GM18951 (cell line): ENCODE results near the gene IQCF5.
"Not testable (repeated sequence)": the region's sequence is repeated elsewhere in the genome, so short reads cannot be mapped to it uniquely, and the experiment has no call there.

Source experiments
- POLR2A ChIP-seq: IDR thresholded peaks from 4 replicates; pipeline ENCODE4 v1.6.1; 2011; ENCODE audit warnings: mild to moderate bottlenecking; ENCODE audit not compliant: insufficient read length, insufficient read depth; ENCODE audit errors: extremely low read depth
- in situ Hi-C: fragments of 300-500 bp; cut with MboI; formaldehyde crosslinking; loops from one replicate; pipeline ENCODE4 v1.12.0; 2022; ENCODE audit warnings: low sequenced_read_pairs, mixed read lengths, inconsistent platforms; ENCODE audit not compliant: unreplicated experiment

The IQCF5 gene

DNA sequence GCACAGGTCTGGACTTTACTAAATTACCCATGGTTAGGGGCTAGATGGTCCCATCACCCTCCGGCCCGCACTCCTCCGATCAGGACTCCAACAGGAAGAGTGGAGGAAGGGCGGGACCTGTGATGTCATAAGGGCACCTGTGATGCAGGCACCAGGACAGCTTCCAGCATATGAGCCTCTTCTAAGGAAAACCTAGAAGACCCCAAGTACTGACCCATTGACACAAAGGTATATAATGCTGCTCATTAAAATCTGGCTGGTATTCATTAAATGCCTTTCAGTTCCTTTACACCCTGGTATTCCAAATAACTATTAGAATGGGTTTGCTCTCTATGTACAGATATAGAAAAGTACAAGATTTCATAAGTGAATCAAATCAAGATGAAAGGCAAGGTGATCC is at the start of gene IQCF5:
Gene IQCF5, minus strand, starts transcription at position 101 of the 400 bp plus-strand sequence. Its CDS starts 70 bp downstream, at position 31.
- TF ChIP-seq POLR2A = no peak
- in situ Hi-C loops = no loop called here

DNA sequence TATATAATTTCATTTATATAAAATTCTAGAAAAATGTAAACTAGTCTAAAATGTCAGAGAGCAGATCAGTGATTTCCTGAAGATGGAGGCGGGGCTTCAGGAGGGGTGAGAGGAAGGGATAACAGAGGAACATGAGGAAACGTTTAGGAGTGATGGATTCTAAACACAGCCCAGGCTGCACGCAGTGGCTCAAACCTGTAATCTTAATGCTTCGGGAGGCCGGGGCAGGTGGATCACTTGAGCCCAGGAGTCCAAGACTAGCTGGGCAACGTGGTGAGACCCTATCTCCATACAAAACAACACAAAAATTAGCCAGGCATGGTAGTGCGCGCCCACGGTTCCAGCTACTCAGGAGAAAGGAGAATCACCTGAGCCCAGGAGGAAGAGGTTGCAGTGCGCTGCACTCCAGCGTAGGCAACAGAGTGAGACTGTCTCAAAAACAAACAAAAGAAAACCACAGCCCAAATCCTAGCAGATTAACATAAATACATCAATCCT is 45.7 kb upstream of the IQCF5 start:
- no peak for TF ChIP-seq POLR2A
- in situ Hi-C loops = no loop called here

DNA sequence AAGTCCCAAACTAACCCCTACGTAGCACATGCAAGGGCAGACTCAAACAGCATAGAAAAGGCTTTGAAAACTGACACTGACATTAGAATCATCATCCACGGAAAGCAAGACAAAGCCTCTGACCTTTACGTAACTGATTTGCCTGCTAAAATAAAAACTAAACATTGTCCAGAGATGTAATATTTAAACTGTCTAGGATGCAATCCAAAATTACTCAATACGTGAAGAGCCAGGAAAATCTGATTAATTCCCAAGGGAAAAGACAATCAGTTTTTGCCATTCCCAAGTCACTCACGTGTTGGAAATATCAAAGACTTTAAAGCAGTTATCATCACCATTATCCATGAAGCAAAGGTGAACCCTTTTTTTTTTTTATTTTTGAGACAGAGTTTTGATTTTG is 41.0 kb upstream of the IQCF5 start:
- in situ Hi-C loops = no loop called here

DNA sequence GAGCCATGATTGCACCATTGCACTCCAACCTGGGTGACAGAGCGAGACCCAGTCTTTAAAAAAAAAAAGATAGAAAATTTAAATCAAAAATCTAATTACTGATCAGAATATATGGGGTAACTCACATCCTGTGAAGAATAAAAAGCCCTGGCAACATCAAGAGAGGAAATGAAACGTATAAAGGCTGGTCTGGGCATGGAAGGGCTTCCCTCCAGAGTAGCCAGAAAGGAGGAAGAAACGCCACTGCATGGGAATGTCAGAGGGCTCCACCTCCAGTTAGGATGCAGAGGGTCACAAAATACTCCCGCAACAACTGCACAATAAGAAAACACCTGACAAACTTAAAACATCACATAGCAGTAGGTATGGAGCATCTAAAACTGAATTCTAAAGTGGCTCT is 32.6 kb upstream of the IQCF5 start:
- in situ Hi-C loops = no loop called here
- no peak for TF ChIP-seq POLR2A

More for the DNA sequence above, 41.0 kb upstream of the IQCF5 start:
- TF ChIP-seq POLR2A = no peak

DNA sequence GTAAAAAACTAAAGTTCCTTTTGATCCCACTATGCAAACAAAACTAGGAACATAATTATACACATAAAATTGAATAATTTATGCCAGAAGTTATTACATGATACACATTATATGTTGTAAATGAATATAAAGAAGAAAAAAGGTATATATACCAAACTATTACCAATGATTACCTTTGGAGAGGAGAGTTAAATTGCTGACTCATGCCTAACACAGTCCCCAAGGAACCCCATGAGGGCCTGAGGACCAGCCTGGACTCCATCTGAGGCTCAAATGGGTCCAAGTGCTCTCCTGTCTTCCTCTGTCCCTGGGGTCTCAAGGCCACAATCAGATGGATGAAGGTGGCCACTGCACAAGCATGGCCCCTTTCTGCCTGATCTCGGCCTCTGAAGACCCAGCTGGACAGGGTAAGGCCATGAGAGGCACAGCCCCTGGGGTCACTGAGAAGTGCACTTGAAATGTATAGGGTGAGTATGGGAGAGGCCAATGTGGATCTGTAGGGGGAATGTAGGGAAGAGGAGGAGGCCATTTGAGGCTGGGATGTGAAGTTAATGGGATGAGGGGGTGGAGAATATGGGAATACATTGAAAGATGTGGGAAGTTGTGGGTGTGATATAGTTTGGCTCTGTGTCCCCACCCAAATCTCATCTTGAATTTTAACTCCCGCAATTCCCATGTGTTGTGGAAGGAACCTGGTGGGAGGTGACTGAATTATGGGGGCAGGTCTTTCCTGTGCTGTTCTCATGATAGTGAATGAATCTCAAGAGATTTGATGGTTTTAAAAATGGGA is 28.8 kb upstream of the IQCF5 start:
- in situ Hi-C loops = no loop called here
- TF ChIP-seq POLR2A = no peak

DNA sequence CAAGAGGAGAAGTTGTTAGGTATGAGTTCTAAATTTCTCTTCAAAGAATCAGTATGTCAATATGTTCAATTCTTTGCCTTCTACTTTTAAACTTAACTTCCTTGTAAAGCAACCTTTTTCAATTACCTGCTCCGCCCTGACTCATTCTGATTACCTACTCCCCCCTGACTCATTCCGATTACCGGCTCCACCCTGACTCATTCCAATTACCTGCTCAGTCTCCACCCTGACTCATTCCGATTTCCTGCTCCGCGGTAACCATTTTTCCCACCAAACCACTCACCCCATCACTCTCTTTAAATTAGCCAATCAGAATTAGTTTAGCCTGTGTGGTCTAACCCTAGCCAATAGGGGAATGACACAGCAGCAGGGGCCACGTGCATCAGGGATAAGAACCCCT is 27.0 kb upstream of the IQCF5 start:
- in situ Hi-C loops = not testable (repeated sequence)

DNA sequence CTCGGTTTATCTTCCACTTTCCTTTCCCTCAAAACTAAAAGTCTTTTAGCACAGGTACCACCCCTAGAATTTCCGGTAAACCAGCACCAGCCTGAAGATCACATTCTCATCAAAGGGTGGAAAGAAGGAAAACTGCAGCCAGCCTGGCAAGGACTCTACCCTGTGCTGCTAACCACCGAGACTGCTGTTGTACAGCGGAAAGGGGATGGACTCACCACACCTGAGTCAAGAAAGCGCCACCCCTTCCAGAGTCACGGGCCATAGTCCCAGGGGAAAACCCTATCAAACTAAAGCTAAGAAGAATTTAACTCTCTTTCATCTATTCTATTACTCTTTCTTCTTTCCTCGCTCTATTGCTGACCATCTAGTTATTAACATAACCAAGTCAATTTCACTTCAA is 24.6 kb upstream of the IQCF5 start:
- in situ Hi-C loops = not testable (repeated sequence)

DNA sequence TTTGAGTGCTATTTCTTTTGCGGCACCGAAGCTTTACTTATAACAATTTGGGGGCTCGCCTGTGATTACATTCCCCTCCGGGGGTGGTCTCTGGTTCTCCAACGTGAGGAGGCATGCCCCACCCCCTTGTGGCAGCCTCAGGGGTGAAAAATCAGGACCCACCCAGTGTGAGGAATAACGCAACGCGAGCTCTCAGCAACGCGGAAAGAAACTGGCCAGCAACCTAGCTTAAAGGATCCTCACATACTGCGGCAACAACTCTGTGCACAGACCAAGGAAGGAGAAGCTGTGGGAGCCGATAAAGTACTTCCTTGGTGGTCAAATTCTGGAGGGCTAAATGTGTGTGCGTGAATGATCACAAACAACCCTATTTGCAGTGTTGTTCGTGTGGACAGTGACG is 22.0 kb upstream of the IQCF5 start:
- no peak for TF ChIP-seq POLR2A
- in situ Hi-C loops = no loop called here

DNA sequence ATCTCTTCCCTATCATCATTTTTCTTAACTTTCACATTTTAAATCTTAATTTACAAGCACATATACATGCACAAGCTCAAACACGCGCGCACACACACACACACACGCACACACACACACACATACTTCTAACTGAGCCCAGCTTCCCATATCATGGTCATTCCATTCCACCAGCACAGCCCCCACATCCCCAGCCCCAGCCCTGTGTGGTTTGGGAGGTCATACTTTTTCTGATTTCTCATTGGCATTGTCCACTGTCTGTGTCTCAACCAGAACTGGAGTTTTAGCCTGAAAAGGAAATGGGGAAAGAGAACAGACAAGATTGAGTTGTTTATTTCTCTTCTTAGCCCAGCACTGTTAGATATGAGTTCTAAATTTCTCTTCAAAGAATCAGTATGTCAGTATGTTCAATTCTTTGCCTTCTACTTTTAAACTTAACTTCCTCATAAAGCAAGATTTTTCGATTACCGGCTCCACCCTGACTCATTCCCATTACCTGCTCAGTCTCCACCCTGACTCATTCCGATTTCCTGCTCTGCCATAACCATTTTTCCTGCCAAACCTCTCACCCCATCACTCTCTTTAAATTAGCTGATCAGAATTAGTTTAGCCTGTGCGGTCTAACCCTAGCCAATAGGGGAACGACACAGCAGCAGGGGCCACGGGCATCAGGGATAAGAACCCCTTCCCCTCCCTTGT is 21.4 kb upstream of the IQCF5 start:
- in situ Hi-C loops = no loop called here
- no peak for TF ChIP-seq POLR2A

DNA sequence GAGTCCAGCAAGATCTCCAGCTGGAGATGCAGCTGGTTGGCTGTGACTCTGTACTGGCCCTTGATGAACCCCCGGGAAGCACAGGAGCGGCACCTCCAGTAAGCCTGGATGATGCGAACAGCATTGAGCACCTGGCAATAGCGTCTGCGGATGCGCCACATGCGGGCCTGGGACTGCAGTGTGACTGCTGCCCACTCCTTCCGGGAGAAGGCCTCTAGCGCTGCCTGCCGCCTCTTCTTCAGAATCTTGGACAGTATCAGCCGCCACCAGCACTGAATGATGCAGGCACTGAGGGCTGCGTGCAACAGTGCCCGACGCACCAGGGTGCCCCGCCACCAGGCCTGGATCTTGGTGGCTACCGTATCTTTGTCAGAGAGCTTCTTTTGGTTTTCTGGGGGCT is 19.5 kb upstream of the IQCF5 start:
- in situ Hi-C loops = no loop called here
- TF ChIP-seq POLR2A = no peak

DNA sequence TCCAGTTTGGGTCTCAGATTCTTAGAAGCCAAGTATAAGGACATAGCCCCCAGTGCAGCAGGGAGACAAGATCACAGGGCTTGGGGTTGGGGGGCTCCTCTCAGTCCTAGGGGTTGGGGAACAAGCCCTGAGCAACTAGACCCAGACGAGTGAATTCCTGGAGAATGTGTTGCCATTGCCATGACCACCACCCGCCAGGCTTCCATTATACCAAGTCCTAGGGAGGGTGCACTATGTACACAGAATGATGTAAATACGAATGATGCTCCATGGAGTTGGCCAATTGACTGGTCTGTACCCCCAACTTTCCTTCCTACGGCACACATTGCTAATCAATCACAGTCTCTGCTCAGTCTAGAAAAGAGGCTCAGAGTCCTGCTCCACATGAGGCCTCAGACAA is 19.0 kb upstream of the IQCF5 start:
- TF ChIP-seq POLR2A = no peak
- in situ Hi-C loops = no loop called here

DNA sequence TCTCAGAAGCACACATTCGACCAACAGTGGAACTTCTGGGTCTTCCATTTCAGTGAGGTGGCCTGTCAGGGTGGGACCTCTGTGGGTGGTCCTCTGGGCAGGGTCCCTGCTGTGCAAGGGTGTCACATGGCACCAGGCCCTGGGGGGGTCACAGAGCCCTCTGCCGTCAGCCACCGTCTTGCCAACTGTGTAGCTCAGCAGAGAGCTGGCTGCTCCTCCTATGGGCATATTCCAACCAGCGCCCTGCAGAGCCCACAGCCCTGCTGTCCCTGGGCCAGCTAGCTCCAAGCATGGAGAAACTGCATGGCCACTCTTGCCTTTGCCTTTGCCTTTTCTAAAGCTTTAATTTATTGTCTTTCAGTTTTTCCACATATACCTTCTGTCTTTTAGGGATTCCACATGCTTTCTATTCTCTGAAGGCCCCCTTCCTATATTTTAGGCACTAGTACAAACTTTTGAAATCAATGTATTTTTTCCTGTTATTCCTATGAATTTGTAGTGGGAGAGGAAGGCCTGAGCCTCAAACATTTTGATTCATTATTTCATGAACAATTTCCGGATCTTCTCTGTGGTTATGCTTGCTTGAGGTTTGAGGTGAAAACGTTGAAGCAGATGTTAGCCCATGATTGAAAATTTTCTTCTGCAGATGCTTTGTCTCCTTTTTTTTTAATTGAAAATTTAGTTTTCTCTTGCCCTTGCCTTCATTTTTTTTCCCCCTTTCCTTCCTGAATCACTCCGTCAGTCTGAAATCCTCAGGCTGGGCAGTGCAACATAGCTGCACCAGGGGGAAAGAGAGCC is 16.0 kb upstream of the IQCF5 start:
- in situ Hi-C loops = no loop called here

DNA sequence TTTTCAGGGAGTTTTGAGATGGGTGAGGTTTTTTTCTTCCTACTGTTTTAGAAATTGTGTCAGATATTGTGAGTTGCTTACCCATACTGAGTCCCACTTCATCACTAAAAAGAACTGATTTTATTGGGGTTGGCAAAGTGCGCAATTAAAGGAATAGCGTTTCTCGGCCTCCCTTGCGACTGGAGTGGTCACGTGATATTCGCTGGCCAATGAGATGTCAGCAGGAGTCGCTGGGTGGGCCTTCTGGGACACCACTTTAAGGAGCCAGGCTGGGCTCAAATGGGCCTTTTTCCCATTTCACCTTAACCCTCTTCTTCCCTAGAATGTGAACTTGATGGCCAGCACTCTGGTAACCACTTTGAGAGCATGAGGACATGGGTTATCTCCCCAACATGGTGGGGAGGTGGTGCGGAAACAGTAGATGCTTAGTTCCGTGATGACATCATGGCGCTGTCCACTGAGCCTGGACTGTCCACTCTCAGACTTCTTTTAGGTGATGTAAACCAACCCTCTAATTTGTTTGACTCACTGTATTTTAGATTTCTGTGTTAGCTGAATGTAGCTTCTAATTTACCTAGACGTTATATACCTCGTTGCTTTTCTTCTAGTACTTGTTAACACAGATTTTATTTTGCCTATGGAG is 13.2 kb upstream of the IQCF5 start:
- in situ Hi-C loops = no loop called here
- TF ChIP-seq POLR2A = no peak

More for the DNA sequence above, 16.0 kb upstream of the IQCF5 start:
- no peak for TF ChIP-seq POLR2A

DNA sequence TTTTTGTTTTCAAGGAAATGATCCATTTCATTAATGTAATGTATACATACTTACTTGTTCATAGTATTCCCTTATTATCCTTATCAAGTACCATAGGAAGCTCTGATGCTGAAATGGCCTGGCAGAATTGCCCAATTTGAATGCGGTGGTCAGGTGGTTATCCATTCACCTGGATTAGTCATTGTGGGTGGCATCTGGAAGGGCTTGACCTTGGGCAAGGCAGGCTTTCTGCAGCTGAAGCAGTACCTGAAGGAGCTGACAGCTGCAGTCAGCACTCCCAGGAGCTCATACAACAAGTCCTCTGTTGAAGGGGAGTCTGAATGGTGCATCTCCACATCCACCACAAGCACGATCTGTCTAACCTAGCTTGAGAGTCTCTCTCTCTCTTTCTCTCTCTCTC is 12.2 kb upstream of the IQCF5 start:
- TF ChIP-seq POLR2A = no peak
- in situ Hi-C loops = no loop called here
